ENCODE data around the gene PAN2. TPM values are rescaled to one million over a fixed set of nuclear protein-coding genes. Genes with fewer than 3 reads are reported as not detected.
"Not testable (repeated sequence)": the region's sequence is repeated elsewhere in the genome, so short reads cannot be mapped to it uniquely, and the experiment has no call there.

Gene PAN2
- total and polyA plus RNA-seq, 2 experiments from 2014 or later: 63.1 to 72.7 TPM

GRCh38 chr12:56296295-56296694 is 37.5 kb downstream of the PAN2 start:
- peaks cover 9% of the 10 kb centered on the region for H3K36me3 ChIP-seq
- peaks cover 20% of the 10 kb centered on the region for H3K4me1 ChIP-seq (ENCODE audit: low read depth)
- no peak for DNase-seq (ENCODE audit: low read depth in 1 of 2, low spot score in 1 of 2)
- TF ChIP-seq CTCF (IDR thresholded peaks at IDR 0.05; ENCODE audit: low read depth, low read length): no peak
- H3K4me3 ChIP-seq: no peak overlapping the region
- no peaks in the 10 kb centered on the region for H3K9me3 ChIP-seq (ENCODE audit: low read depth)
- H3K27me3 ChIP-seq: no peaks in the 10 kb centered on the region
- no peak overlapping the region for H3K27ac ChIP-seq

GRCh38 chr12:56293795-56294194 is 40.0 kb downstream of the PAN2 start:
- no peak for TF ChIP-seq CTCF (IDR thresholded peaks at IDR 0.05; ENCODE audit: low read depth, low read length)
- peaks cover 16% of the 10 kb centered on the region for H3K36me3 ChIP-seq
- H3K4me1 ChIP-seq (ENCODE audit: low read depth): peaks cover 8% of the 10 kb centered on the region
- H3K27ac ChIP-seq: peak overlapping the region; percentile 51
- H3K9me3 ChIP-seq (ENCODE audit: low read depth): no peaks in the 10 kb centered on the region
- no peak for DNase-seq (ENCODE audit: low read depth in 1 of 2, low spot score in 1 of 2)
- no peaks in the 10 kb centered on the region for H3K27me3 ChIP-seq
- no peak overlapping the region for H3K4me3 ChIP-seq

DNA sequence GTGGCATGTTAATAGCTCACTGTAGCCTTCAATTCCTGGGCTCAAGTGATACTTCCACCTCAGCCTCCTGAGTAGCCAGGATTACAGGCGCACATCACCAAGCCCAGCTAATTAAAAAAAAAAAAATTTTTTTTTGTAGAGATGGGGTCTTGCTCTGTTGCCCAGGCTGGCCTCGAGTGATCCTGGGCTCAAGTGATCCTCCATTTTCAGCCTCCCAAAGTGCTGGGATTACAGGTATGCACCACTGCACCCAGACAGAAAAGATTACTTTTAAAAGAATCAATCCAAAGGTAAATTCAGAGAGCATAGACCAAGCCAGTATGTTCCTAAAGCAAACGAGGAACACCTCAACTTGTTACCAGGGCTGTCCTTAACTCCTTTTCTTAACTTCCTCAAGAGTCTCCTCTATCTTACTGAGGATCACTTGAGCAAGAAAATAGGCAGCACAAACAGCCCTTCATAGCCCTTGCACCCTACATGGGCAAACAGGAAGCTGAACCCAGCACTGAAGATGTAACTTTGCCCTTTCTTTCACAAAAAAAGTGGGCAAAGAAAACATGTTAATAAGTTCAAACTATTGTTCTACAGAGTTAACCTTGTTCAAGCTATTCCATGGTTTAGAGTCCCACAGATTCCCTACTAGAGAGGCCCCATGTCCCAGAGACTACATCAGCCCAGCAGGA is 45.0 kb downstream of the PAN2 start:
- no peak for DNase-seq (ENCODE audit: low read depth in 1 of 2, low spot score in 1 of 2)
- H3K9me3 ChIP-seq (ENCODE audit: low read depth): no peaks in the 10 kb centered on the region
- H3K36me3 ChIP-seq: peaks cover 32% of the 10 kb centered on the region
- no peaks in the 10 kb centered on the region for H3K4me1 ChIP-seq (ENCODE audit: low read depth)
- H3K27me3 ChIP-seq: no peaks in the 10 kb centered on the region
- peak overlapping the region; percentile 15 for H3K27ac ChIP-seq
- no peak overlapping the region for H3K4me3 ChIP-seq
- TF ChIP-seq CTCF (IDR thresholded peaks at IDR 0.05; ENCODE audit: low read depth, low read length): no peak

DNA sequence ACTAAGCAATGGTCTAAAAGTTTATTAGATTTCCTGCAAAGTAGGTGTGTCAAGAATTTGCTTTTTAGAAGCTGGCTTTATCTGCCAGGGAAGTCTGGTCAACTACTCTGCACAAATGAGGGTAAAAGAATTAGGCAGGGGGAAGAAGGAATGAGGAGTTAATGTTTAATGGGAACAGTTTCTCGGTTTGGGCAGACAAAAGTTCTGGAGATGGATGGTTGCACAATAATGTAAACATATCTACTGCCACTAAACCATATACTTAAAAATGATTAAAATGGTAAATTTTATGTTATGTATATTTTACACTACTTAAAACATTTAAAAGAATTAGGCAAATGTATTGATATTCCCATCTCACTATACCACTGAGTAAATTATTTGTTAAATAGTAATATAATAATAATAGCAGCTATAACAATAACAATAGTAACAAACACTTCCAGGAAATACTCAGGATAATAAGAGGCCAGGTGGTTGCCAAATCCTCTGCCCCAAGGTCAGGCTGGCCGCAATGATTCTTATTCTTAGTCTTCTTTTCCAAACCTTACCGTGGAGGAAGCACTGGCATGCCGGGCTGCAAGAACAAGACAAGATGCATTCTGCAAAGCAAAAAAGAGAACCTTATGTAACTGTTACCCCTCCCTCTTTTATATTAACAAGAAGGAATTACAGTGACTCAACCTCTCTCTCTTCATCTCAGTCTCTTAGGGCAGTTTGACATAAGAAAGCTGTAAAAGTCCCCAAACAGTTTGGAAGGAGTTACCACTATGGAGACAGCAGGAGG is 47.6 kb downstream of the PAN2 start:
- no peaks in the 10 kb centered on the region for H3K9me3 ChIP-seq (ENCODE audit: low read depth)
- peaks cover 55% of the 10 kb centered on the region for H3K36me3 ChIP-seq
- TF ChIP-seq CTCF (IDR thresholded peaks at IDR 0.05; ENCODE audit: low read depth, low read length): no peak

DNA sequence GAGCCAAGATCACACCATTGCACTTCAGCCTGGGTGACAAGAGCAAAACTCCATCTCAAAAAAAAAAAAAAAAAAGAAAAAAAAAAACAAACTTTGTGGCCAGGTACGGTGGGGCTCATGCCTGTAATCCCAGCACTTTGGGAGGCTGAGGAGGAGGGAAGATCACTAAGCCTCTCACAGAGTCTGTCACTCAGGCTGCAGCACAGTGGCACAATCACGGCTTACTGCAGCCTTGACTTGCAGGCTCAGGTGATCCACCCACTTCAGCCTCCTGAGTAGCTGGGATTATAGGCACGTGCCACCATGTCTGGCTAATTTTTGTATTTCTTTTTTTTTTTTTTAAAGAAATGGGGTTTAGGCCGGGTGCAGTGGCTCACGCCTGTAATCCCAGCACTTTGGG is 49.5 kb downstream of the PAN2 start:
- H3K27ac ChIP-seq, H3K4me3 ChIP-seq: not testable (repeated sequence)
- peaks cover 67% of the 10 kb centered on the region for H3K36me3 ChIP-seq

More for the DNA sequence above, 47.6 kb downstream of the PAN2 start:
- Histone ChIP-seq H3K27me3 (no peaks in the 10 kb centered on the region), H3K4me3 (no peak overlapping the region), H3K4me1 (ENCODE audit: low read depth) (no peaks in the 10 kb centered on the region), H3K27ac (peak overlapping the region; percentile 52)
- DNase-seq (ENCODE audit: low read depth in 1 of 2, low spot score in 1 of 2): peak in 1 of 2 donors; percentile 9

GRCh38 chr12:56282579-56282978 is 51.2 kb downstream of the PAN2 start:
- Histone ChIP-seq H3K27me3 (no peaks in the 10 kb centered on the region), H3K36me3 (peaks cover 77% of the 10 kb centered on the region), H3K27ac (no peak overlapping the region), H3K4me3 (no peak overlapping the region), H3K4me1 (ENCODE audit: low read depth) (no peaks in the 10 kb centered on the region), H3K9me3 (ENCODE audit: low read depth) (no peaks in the 10 kb centered on the region)
- TF ChIP-seq CTCF (IDR thresholded peaks at IDR 0.05; ENCODE audit: low read depth, low read length): no peak
- DNase-seq (ENCODE audit: low read depth in 1 of 2, low spot score in 1 of 2): no peak

More for the DNA sequence above, 49.5 kb downstream of the PAN2 start:
- not testable (repeated sequence) for H3K27me3 ChIP-seq; H3K4me1 ChIP-seq (ENCODE audit: low read depth); H3K9me3 ChIP-seq (ENCODE audit: low read depth); DNase-seq (ENCODE audit: low read depth in 1 of 2, low spot score in 1 of 2)

All from cardiac muscle cell (in vitro differentiated cells and primary cell).